SK-N-SH treated with all-trans-retinoic acid at 6 μM for 48 hours (cell line): ENCODE measurements around the gene CDCP1.

Experiments used
- ATAC-seq: fragments of 200-7000 bp; cut with Tn5 transposase; 3 replicates; pipeline ENCODE4 v1.9.1; 2020; ENCODE audit warnings: mild to moderate bottlenecking, moderate library complexity
- ARNTL ChIP-seq: fragments of 450-650 bp; formaldehyde crosslinking; IDR thresholded peaks from 2 replicates; pipeline ENCODE4 v1.5.0; 2020; ENCODE audit warnings: low read depth, mild to moderate bottlenecking, moderate library complexity, borderline replicate concordance
- BACH2 ChIP-seq: fragments of 250-450 bp; sonication (Bioruptor Pico); IDR thresholded peaks from 2 replicates; pipeline ENCODE4 v1.9.0; 2021; ENCODE audit warnings: mild to moderate bottlenecking, borderline replicate concordance
- CREB5 ChIP-seq: fragments of 250-450 bp; sonication (Bioruptor Pico); IDR thresholded peaks from 2 replicates; pipeline ENCODE4 v1.5.1; 2020; ENCODE audit warnings: low read depth, mild to moderate bottlenecking, moderate library complexity
- CSDC2 ChIP-seq: fragments of 250-450 bp; sonication (Bioruptor Pico); IDR thresholded peaks from 2 replicates; pipeline ENCODE4 v1.5.0; 2020; ENCODE audit warnings: mild to moderate bottlenecking, moderate library complexity
- CSRNP3 ChIP-seq: fragments of 250-450 bp; sonication (Bioruptor Pico); IDR thresholded peaks from 2 replicates; pipeline ENCODE4 v1.5.1; 2021; ENCODE audit warnings: mild to moderate bottlenecking, moderate library complexity
- ESRRG ChIP-seq: fragments of 250-450 bp; sonication (Bioruptor Pico); IDR thresholded peaks from 2 replicates; pipeline ENCODE4 v1.6.1; 2021; ENCODE audit warnings: mild to moderate bottlenecking
- GLIS3 ChIP-seq: fragments of 250-450 bp; sonication (Bioruptor Pico); IDR thresholded peaks from 2 replicates; pipeline ENCODE4 v1.5.0; 2020; ENCODE audit warnings: mild to moderate bottlenecking, moderate library complexity
- ISL1 ChIP-seq: fragments of 250-450 bp; sonication (Bioruptor Pico); IDR thresholded peaks from 2 replicates; pipeline ENCODE4 v2.1.2; 2022; ENCODE audit warnings: mild to moderate bottlenecking, moderate library complexity
- POU6F1 ChIP-seq: fragments of 250-450 bp; sonication (Bioruptor Pico); IDR thresholded peaks from 2 replicates; pipeline ENCODE4 v1.8.0; 2021; ENCODE audit warnings: low read depth, mild to moderate bottlenecking, moderate library complexity, borderline replicate concordance
- RARB ChIP-seq: fragments of 250-450 bp; sonication (Bioruptor Pico); IDR thresholded peaks from 2 replicates; pipeline ENCODE4 v1.8.0; 2021; ENCODE audit warnings: mild to moderate bottlenecking, moderate library complexity
- SNAI2 ChIP-seq: fragments of 250-450 bp; sonication (Bioruptor Pico); IDR thresholded peaks from 2 replicates; pipeline ENCODE4 v1.5.0; 2020; ENCODE audit warnings: mild to moderate bottlenecking, moderate library complexity
- TOX ChIP-seq: fragments of 250-450 bp; sonication (Bioruptor Pico); IDR thresholded peaks from 2 replicates; pipeline ENCODE4 v1.8.0; 2021; ENCODE audit warnings: mild to moderate bottlenecking, moderate library complexity, borderline replicate concordance
- TSHZ2 ChIP-seq: fragments of 250-450 bp; sonication (Bioruptor Pico); IDR thresholded peaks from 2 replicates; pipeline ENCODE4 v1.5.0; 2020; ENCODE audit warnings: mild to moderate bottlenecking, moderate library complexity
- ZC3H10 ChIP-seq: fragments of 250-450 bp; sonication (Bioruptor Pico); IDR thresholded peaks from 2 replicates; pipeline ENCODE4 v1.5.1; 2021; ENCODE audit warnings: mild to moderate bottlenecking, moderate library complexity
- ZFP3 ChIP-seq: fragments of 250-450 bp; sonication (Bioruptor Pico); IDR thresholded peaks from 2 replicates; pipeline ENCODE4 v1.5.0; 2020; ENCODE audit warnings: mild to moderate bottlenecking, moderate library complexity
- ZFP30 ChIP-seq: fragments of 450-650 bp; formaldehyde crosslinking; IDR thresholded peaks from 2 replicates; pipeline ENCODE4 v1.5.0; 2022; ENCODE audit warnings: mild to moderate bottlenecking, moderate library complexity
- ZNF565 ChIP-seq: fragments of 450-650 bp; formaldehyde crosslinking; conservative IDR thresholded peaks from 2 replicates; pipeline ENCODE4 v1.5.0; 2020; ENCODE audit warnings: low read depth, mild to moderate bottlenecking, moderate library complexity
- ZNF70 ChIP-seq: fragments of 450-650 bp; formaldehyde crosslinking; IDR thresholded peaks from 2 replicates; pipeline ENCODE4 v1.5.0; 2020; ENCODE audit warnings: mild to moderate bottlenecking, moderate library complexity
- ZNF8 ChIP-seq: fragments of 450-650 bp; formaldehyde crosslinking; IDR thresholded peaks from 2 replicates; pipeline ENCODE4 v1.5.0; 2020; ENCODE audit warnings: mild to moderate bottlenecking, moderate library complexity

The CDCP1 gene

GRCh38 chr3:45056608-45057301 lies 89.4 kb downstream of the CDCP1 start:
- ATAC-seq, result peak; percentile 6; the same call in 2 of the 3 replicates

GRCh38 chr3:45055411-45056143 lies 90.6 kb downstream of the CDCP1 start:
- TF ChIP-seq POU6F1 (CRISPR knock-in tag) (no peak), TOX (CRISPR knock-in tag) (peak; percentile 56; the same call in 1 of the 2 replicates), ZNF565 (CRISPR knock-in tag) (no peak), ISL1 (no peak), BACH2 (no peak), ZNF70 (CRISPR knock-in tag) (no peak), CSDC2 (CRISPR knock-in tag) (no peak)
- TF ChIP-seq, all 23 proteins: peak for 1
- ATAC-seq, result peak; percentile 83

More at GRCh38 chr3:45056608-45057301, 89.4 kb downstream of the CDCP1 start:
- TF ChIP-seq TSHZ2 (CRISPR knock-in tag), result no peak
- TF ChIP-seq RARB (CRISPR knock-in tag), result no peak
- TF ChIP-seq ZC3H10 (CRISPR knock-in tag), result no peak
- TF ChIP-seq CSDC2 (CRISPR knock-in tag), result no peak
- TF ChIP-seq CSRNP3, result no peak
- TF ChIP-seq ARNTL, result no peak
- TF ChIP-seq SNAI2 (CRISPR knock-in tag), result no peak
- no peak for TF ChIP-seq GLIS3 (CRISPR knock-in tag)
- no peak for TF ChIP-seq ZNF565 (CRISPR knock-in tag)
- no peak for TF ChIP-seq ZFP30 (CRISPR knock-in tag)
- no peak for TF ChIP-seq ZNF70 (CRISPR knock-in tag)
- TF ChIP-seq TOX (CRISPR knock-in tag), result no peak
- no peak for TF ChIP-seq POU6F1 (CRISPR knock-in tag)
- TF ChIP-seq ZFP3 (CRISPR knock-in tag), result no peak
- no peak for TF ChIP-seq BACH2

GRCh38 chr3:45055032-45055410 lies 91.2 kb downstream of the CDCP1 start:
- ATAC-seq, result peak; percentile 27; the same call in 2 of the 3 replicates
- no peak for TF ChIP-seq TSHZ2 (CRISPR knock-in tag)
- TF ChIP-seq CREB5, result no peak
- TF ChIP-seq BACH2, result no peak
- TF ChIP-seq ZFP30 (CRISPR knock-in tag), result no peak
- no peak for TF ChIP-seq POU6F1 (CRISPR knock-in tag)
- no peak for TF ChIP-seq ESRRG (CRISPR knock-in tag)
- no peak for TF ChIP-seq CSRNP3
- TF ChIP-seq GLIS3 (CRISPR knock-in tag), result no peak
- TF ChIP-seq ZNF8, result no peak
- no peak for TF ChIP-seq SNAI2 (CRISPR knock-in tag)
- TF ChIP-seq ZFP3 (CRISPR knock-in tag), result no peak
- no peak for TF ChIP-seq TOX (CRISPR knock-in tag)
- no peak for TF ChIP-seq ARNTL
